IMR-90 (cell line): ENCODE data around the gene SIRT5. TPM values are rescaled to one million over a fixed set of nuclear protein-coding genes. Genes with fewer than 3 reads are reported as not detected.

Source experiments
- ATAC-seq: fragments of 200-7000 bp; cut with Tn5 transposase; 2 replicates; pipeline ENCODE4 v1.9.1; 2020; ENCODE audit warnings: low read depth, mild to moderate bottlenecking, moderate library complexity
- BruUV-seq: library from RNA; stranded (reverse); fragments of 400-500 nt; replicated peaks from 2 replicates; lab custom pipeline; 2021; lab: Mats Ljungman, UMichigan
- CTCF ChIA-PET: fragments of 300-600 bp; formaldehyde crosslinking; extraction: SDS; loops from one replicate; lab custom pipeline; 2021; ENCODE audit warnings: antibody characterized with exemption; lab: Yijun Ruan, JAX
- POLR2A ChIA-PET: fragments of 300-600 bp; sonication (Branson Sonifier 250); formaldehyde crosslinking; loops from one replicate; lab custom pipeline; 2022; ENCODE audit warnings: antibody characterized with exemption; ENCODE audit not compliant: unreplicated experiment; lab: Charles Lee
- DNase-seq: peaks from one replicate; pipeline ENCODE4 v3.0.0; 2013
- H2AFZ ChIP-seq: replicated peaks from 2 replicates; pipeline ENCODE3; 2013; ENCODE audit warnings: low read length, mild to moderate bottlenecking; ENCODE audit not compliant: poor library complexity
- H2AK5ac ChIP-seq: 2 replicates; pipeline ENCODE4 v1.6.1; 2013; ENCODE audit warnings: low read depth, low read length, inconsistent platforms
- H2AK9ac ChIP-seq: replicated peaks from 2 replicates; pipeline ENCODE3; 2013; ENCODE audit warnings: mild to moderate bottlenecking, low read depth, low read length, moderate library complexity; ENCODE audit not compliant: poor library complexity
- H2BK120ac ChIP-seq: 2 replicates; pipeline ENCODE4 v1.6.1; 2013; ENCODE audit warnings: low read depth, low read length, inconsistent platforms
- H2BK15ac ChIP-seq: 3 replicates; pipeline ENCODE4 v1.6.1; 2013; ENCODE audit warnings: low read depth, low read length, inconsistent platforms
- H2BK20ac ChIP-seq: 2 replicates; pipeline ENCODE4 v1.6.1; 2013; ENCODE audit warnings: low read depth, mild to moderate bottlenecking, inconsistent platforms, low read length, moderate library complexity
- H2BK5ac ChIP-seq: 2 replicates; pipeline ENCODE4 v1.6.1; 2013; ENCODE audit warnings: mild to moderate bottlenecking, low read depth, low read length, inconsistent platforms; ENCODE audit not compliant: poor library complexity, severe bottlenecking
- H3K14ac ChIP-seq: replicated peaks from 2 replicates; pipeline ENCODE4 v1.6.1; 2013; ENCODE audit warnings: low read depth, low read length, inconsistent platforms
- H3K18ac ChIP-seq: 2 replicates; pipeline ENCODE4 v1.6.1; 2013; ENCODE audit warnings: low read depth, low read length, control low read depth
- H3K23ac ChIP-seq: 2 replicates; pipeline ENCODE4 v1.6.1; 2013; ENCODE audit warnings: low read depth, low read length, inconsistent platforms
- H3K27ac ChIP-seq: 2 replicates; pipeline ENCODE4 v1.5.1; 2013; ENCODE audit warnings: mild to moderate bottlenecking, control low read depth, low read length; ENCODE audit not compliant: insufficient read depth
- H3K27me3 ChIP-seq: 2 replicates; pipeline ENCODE4 v1.6.1; 2013; ENCODE audit warnings: low read length; ENCODE audit not compliant: control insufficient read depth, insufficient read depth
- H3K36me3 ChIP-seq: 2 replicates; pipeline ENCODE4 v1.6.1; 2013; ENCODE audit warnings: low read length, mixed read lengths; ENCODE audit not compliant: control insufficient read depth, insufficient read depth
- H3K4ac ChIP-seq: 2 replicates; pipeline ENCODE4 v1.6.1; 2013; ENCODE audit warnings: low read depth, low read length, inconsistent platforms
- H3K4me1 ChIP-seq: 2 replicates; pipeline ENCODE4 v1.6.1; 2013; ENCODE audit warnings: low read length, mixed read lengths; ENCODE audit not compliant: control insufficient read depth, insufficient read depth
- H3K4me2 ChIP-seq: 2 replicates; pipeline ENCODE4 v1.6.1; 2013; ENCODE audit warnings: low read depth, mild to moderate bottlenecking, control low read depth, low read length, moderate library complexity
- H3K4me3 ChIP-seq: 2 replicates; pipeline ENCODE4 v1.5.1; 2013; ENCODE audit warnings: low read depth, mild to moderate bottlenecking, control low read depth, low read length, moderate library complexity; ENCODE audit not compliant: insufficient read depth
- H3K56ac ChIP-seq: 2 replicates; pipeline ENCODE4 v1.6.1; 2013; ENCODE audit warnings: low read length, inconsistent platforms; ENCODE audit not compliant: insufficient read depth; ENCODE audit errors: extremely low read depth
- H3K79me1 ChIP-seq, 2 experiments: 2 replicates each; pipeline ENCODE4 v1.6.1; 2013; ENCODE audit warnings: low read length in 2 of 2, inconsistent platforms in 1 of 2, low read depth in 1 of 2
- H3K9ac ChIP-seq: 2 replicates; pipeline ENCODE4 v1.6.1; 2013; ENCODE audit warnings: low read depth, low read length, control low read depth
- H3K9me1 ChIP-seq: 2 replicates; pipeline ENCODE4 v1.6.1; 2013; ENCODE audit warnings: low read length, inconsistent platforms; ENCODE audit not compliant: insufficient read depth
- H3K9me3 ChIP-seq: 2 replicates; pipeline ENCODE4 v1.6.1; 2013; ENCODE audit warnings: low read length; ENCODE audit not compliant: control insufficient read depth, insufficient read depth
- H4K20me1 ChIP-seq: 2 replicates; pipeline ENCODE4 v1.6.1; 2013; ENCODE audit warnings: low read length, inconsistent platforms; ENCODE audit not compliant: insufficient read depth
- H4K5ac ChIP-seq: 2 replicates; pipeline ENCODE4 v1.6.1; 2013; ENCODE audit warnings: mild to moderate bottlenecking, low read depth, low read length, control low read depth
- H4K8ac ChIP-seq, 2 experiments: 2 replicates each; pipeline ENCODE4 v1.6.1; 2013; ENCODE audit warnings: low read depth in 2 of 2, low read length in 2 of 2, control low read depth in 1 of 2, inconsistent platforms in 1 of 2
- H4K91ac ChIP-seq: 2 replicates; pipeline ENCODE4 v1.6.1; 2013; ENCODE audit warnings: low read depth, low read length, inconsistent platforms; ENCODE audit not compliant: insufficient read depth
- RAD21 ChIP-seq: IDR thresholded peaks from 2 replicates; pipeline ENCODE4 v1.6.1; 2012; ENCODE audit warnings: low read length, improper control_type of control experiment
- SMC3 ChIP-seq: fragments of 150-350 bp; IDR thresholded peaks from 2 replicates; pipeline ENCODE4 v1.6.1; 2016; ENCODE audit warnings: low read depth, mild to moderate bottlenecking, antibody characterized with exemption, low read length, moderate library complexity
- WGBS, 2 experiments: methylation state at CpG; one replicate each; pipeline versions ENCODE4 v1.1.5 to v1.1.7; 2013; ENCODE audit warnings: missing lambda C conversion rate in 2 of 2; ENCODE audit not compliant: insufficient read length in 1 of 2; ENCODE audit errors: extremely low coverage in 2 of 2; 5-methylcytosine and 5-hydroxymethylcytosine counted together
- dilution Hi-C: fragments of 300-500 bp; cut with HindIII; formaldehyde crosslinking; loops from one replicate; pipeline ENCODE4 v1.14.3; 2018; ENCODE audit warnings: low sequenced_read_pairs; ENCODE audit not compliant: unreplicated experiment
- in situ Hi-C: fragments of 300-500 bp; cut with MboI; formaldehyde crosslinking; loops from 3 replicates; pipeline ENCODE4 v1.14.3; 2019; ENCODE audit warnings: low sequenced_read_pairs, inconsistent platforms, mixed read lengths
- intact Hi-C: fragments of 100-400 bp; cut with micrococcal nuclease; formaldehyde crosslinking; loops from 2 replicates; pipeline ENCODE4 v1.10.0; 2022
- polyA plus RNA-seq, 3 experiments: library from polyadenylated mRNA; depleted of rRNA; stranded (reverse); fragments of >200 nt; gene quantifications; 2 replicates each; pipeline ENCODE4 v1.2.3, GENCODE V29; 2012; ENCODE audit warnings: low replicate concordance in 1 of 3
- total RNA-seq: library from RNA; depleted of rRNA; stranded (reverse); fragments of >200 nt; gene quantifications from 2 replicates; pipeline ENCODE4 v1.2.3, GENCODE V29; 2012
- TF ChIP-seq, protein P1 (sequence below): fragments of 150-350 bp; IDR thresholded peaks from 2 replicates; pipeline ENCODE4 v1.6.1; 2017; ENCODE audit warnings: mild to moderate bottlenecking, antibody characterized with exemption, low read length, low read depth

Gene SIRT5
- total and polyA plus RNA-seq, 2 of the 4 experiments (the other 2 are of a cell fraction), result 4.7 to 5.2 TPM

DNA sequence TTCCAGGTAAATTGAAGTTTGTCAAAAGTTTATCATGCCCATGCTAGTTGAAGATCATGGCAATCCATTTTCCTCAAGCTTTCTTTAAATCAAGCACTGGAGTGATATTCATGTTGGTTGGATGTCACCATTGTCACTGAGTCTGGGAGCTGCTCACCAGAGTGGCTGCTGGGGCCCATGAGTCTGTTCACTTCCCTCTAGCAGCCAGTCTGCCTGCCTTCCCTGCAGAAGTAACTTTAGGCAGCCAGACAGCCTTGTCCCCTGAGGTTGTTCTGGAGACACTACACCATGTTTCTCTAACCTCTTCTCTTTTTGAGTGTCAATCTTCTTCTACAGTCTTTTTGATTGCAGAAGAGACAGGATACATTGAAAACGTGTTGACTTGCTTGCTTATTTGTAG is 5.5 kb downstream of the SIRT5 start:
- H3K9ac ChIP-seq, result no peak overlapping the region
- H2AK5ac ChIP-seq, result no peak overlapping the region
- no peaks in the 10 kb centered on the region for H4K20me1 ChIP-seq
- H2BK120ac ChIP-seq, result no peak overlapping the region
- no peak overlapping the region for H2BK5ac ChIP-seq
- WGBS, 2 experiments, result no CpG with 5 or more reads among the region's 1 CpG
- peaks cover 4% of the 10 kb centered on the region; the same call in 1 of the 2 replicates for H3K9me1 ChIP-seq
- H3K56ac ChIP-seq, result no peak overlapping the region
- H4K5ac ChIP-seq, result no peak overlapping the region
- H3K4me2 ChIP-seq, result no peak overlapping the region
- dilution Hi-C loops, result no loop called here
- ChIA-PET CTCF (no interaction called here), POLR2A (no interaction called here)
- H4K91ac ChIP-seq, result no peak overlapping the region
- in situ Hi-C loops, result no loop called here
- TF ChIP-seq, protein P1, sequence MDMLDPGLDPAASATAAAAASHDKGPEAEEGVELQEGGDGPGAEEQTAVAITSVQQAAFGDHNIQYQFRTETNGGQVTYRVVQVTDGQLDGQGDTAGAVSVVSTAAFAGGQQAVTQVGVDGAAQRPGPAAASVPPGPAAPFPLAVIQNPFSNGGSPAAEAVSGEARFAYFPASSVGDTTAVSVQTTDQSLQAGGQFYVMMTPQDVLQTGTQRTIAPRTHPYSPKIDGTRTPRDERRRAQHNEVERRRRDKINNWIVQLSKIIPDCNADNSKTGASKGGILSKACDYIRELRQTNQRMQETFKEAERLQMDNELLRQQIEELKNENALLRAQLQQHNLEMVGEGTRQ, result no peak
- TF ChIP-seq RAD21, result no peak
- no peak for TF ChIP-seq SMC3
- H3K4me1 ChIP-seq, result no peaks in the 10 kb centered on the region
- no peak overlapping the region for H3K23ac ChIP-seq
- no peak overlapping the region for H3K4me3 ChIP-seq
- BruUV-seq, result no TSS peak
- H3K36me3 ChIP-seq, result peaks cover 9% of the 10 kb centered on the region; the same call in 1 of the 2 replicates
- intact Hi-C loops, result no loop called here
- no peak overlapping the region for H2BK15ac ChIP-seq
- no peak overlapping the region for H2AK9ac ChIP-seq
- H3K18ac ChIP-seq, result no peak overlapping the region
- DNase-seq, result no peak
- no peak overlapping the region for H2AFZ ChIP-seq
- H3K4ac ChIP-seq, result no peak overlapping the region
- H3K27ac ChIP-seq, result no peak overlapping the region
- H3K9me3 ChIP-seq, result no peaks in the 10 kb centered on the region
- no peak for ATAC-seq
- H4K8ac ChIP-seq, result no peak overlapping the region
- H3K79me1 ChIP-seq, result peaks cover 0 to 5% of the 10 kb centered on the region in 2 experiments; a peak in 3 of 4 replicates
- no peak overlapping the region for H2BK20ac ChIP-seq
- H3K14ac ChIP-seq, result no peak overlapping the region
- no peaks in the 10 kb centered on the region for H3K27me3 ChIP-seq
